ENCODE measurements around the gene GPR78. TPM values are rescaled to one million over a fixed set of nuclear protein-coding genes. Genes with fewer than 3 reads are reported as not detected.
A peak's percentile ranks its signal among the peaks of the same experiment; 100 is the strongest.

Gene GPR78
- total RNA-seq, 1 experiment from 2014 or later: not detected

GRCh38 chr4:8594097-8595038 lies 14.2 kb downstream of the GPR78 start:
- DNase-seq: peak; percentile 78
- Histone ChIP-seq H3K36me3 (ENCODE audit: insufficient read depth, low read length) (no peaks in the 10 kb centered on the region), H3K4me2 (ENCODE audit: low read depth, low read length, poor library complexity, severe bottlenecking) (no peak overlapping the region), H3K27me3 (ENCODE audit: low read length) (no peaks in the 10 kb centered on the region), H3K9me3 (ENCODE audit: low read length) (no peaks in the 10 kb centered on the region), H3K9ac (ENCODE audit: low read length) (no peak overlapping the region), H3K79me2 (ENCODE audit: low read length) (no peaks in the 10 kb centered on the region), H4K20me1 (ENCODE audit: insufficient read depth, low read depth, low read length) (no peaks in the 10 kb centered on the region), H3K4me1 (ENCODE audit: low read length) (no peaks in the 10 kb centered on the region), H2AFZ (ENCODE audit: low read length) (no peak overlapping the region), H3K9me2 (replicated peaks; ENCODE audit: insufficient read depth, low read length) (no peaks in the 10 kb centered on the region), H3K27ac (ENCODE audit: low read length) (no peak overlapping the region), H3K4me3 (ENCODE audit: low read length) (no peak overlapping the region)

- no peaks in the 10 kb centered on the region for H3K79me2 ChIP-seq (ENCODE audit: low read length)
- H3K9me2 ChIP-seq (replicated peaks; ENCODE audit: insufficient read depth, low read length): no peaks in the 10 kb centered on the region
- no peak overlapping the region for H3K27ac ChIP-seq (ENCODE audit: low read length)
- no peak overlapping the region for H3K9ac ChIP-seq (ENCODE audit: low read length)
- no peak overlapping the region for H3K4me3 ChIP-seq (ENCODE audit: low read length)
- H3K27me3 ChIP-seq (ENCODE audit: low read length): no peaks in the 10 kb centered on the region
- no peaks in the 10 kb centered on the region for H3K36me3 ChIP-seq (ENCODE audit: insufficient read depth, low read length)
- H3K4me2 ChIP-seq (ENCODE audit: low read depth, low read length, poor library complexity, severe bottlenecking): no peak overlapping the region
- H2AFZ ChIP-seq (ENCODE audit: low read length): no peak overlapping the region
- no peaks in the 10 kb centered on the region for H4K20me1 ChIP-seq (ENCODE audit: insufficient read depth, low read depth, low read length)
- no peaks in the 10 kb centered on the region for H3K9me3 ChIP-seq (ENCODE audit: low read length)
- H3K4me1 ChIP-seq (ENCODE audit: low read length): no peaks in the 10 kb centered on the region
- DNase-seq: no peak
Observed at GRCh38 chr4:8595237-8596087, 15.3 kb downstream of the GPR78 start.

- no peak overlapping the region for H2AFZ ChIP-seq (ENCODE audit: low read length)
- H3K79me2 ChIP-seq (ENCODE audit: low read length): no peaks in the 10 kb centered on the region
- H3K27me3 ChIP-seq (ENCODE audit: low read length): no peaks in the 10 kb centered on the region
- no peak for DNase-seq
- no peaks in the 10 kb centered on the region for H3K36me3 ChIP-seq (ENCODE audit: insufficient read depth, low read length)
- H3K27ac ChIP-seq (ENCODE audit: low read length): no peak overlapping the region
- H3K9ac ChIP-seq (ENCODE audit: low read length): no peak overlapping the region
- no peak overlapping the region for H3K4me3 ChIP-seq (ENCODE audit: low read length)
- no peaks in the 10 kb centered on the region for H3K9me2 ChIP-seq (replicated peaks; ENCODE audit: insufficient read depth, low read length)
- no peak overlapping the region for H3K4me2 ChIP-seq (ENCODE audit: low read depth, low read length, poor library complexity, severe bottlenecking)
- H4K20me1 ChIP-seq (ENCODE audit: insufficient read depth, low read depth, low read length): no peaks in the 10 kb centered on the region
- H3K9me3 ChIP-seq (ENCODE audit: low read length): no peaks in the 10 kb centered on the region
- no peaks in the 10 kb centered on the region for H3K4me1 ChIP-seq (ENCODE audit: low read length)
Observed at GRCh38 chr4:8596891-8597290, 16.7 kb downstream of the GPR78 start.

GRCh38 chr4:8597319-8597718 lies 17.1 kb downstream of the GPR78 start:
- no peak for DNase-seq
- H3K9me3 ChIP-seq (ENCODE audit: low read length): no peaks in the 10 kb centered on the region
- H2AFZ ChIP-seq (ENCODE audit: low read length): no peak overlapping the region
- no peaks in the 10 kb centered on the region for H3K9me2 ChIP-seq (replicated peaks; ENCODE audit: insufficient read depth, low read length)
- no peaks in the 10 kb centered on the region for H3K36me3 ChIP-seq (ENCODE audit: insufficient read depth, low read length)
- H3K4me3 ChIP-seq (ENCODE audit: low read length): no peak overlapping the region
- H3K9ac ChIP-seq (ENCODE audit: low read length): no peak overlapping the region
- no peaks in the 10 kb centered on the region for H3K79me2 ChIP-seq (ENCODE audit: low read length)
- no peak overlapping the region for H3K27ac ChIP-seq (ENCODE audit: low read length)
- H3K4me1 ChIP-seq (ENCODE audit: low read length): no peaks in the 10 kb centered on the region
- no peak overlapping the region for H3K4me2 ChIP-seq (ENCODE audit: low read depth, low read length, poor library complexity, severe bottlenecking)
- H4K20me1 ChIP-seq (ENCODE audit: insufficient read depth, low read depth, low read length): no peaks in the 10 kb centered on the region
- no peaks in the 10 kb centered on the region for H3K27me3 ChIP-seq (ENCODE audit: low read length)

GRCh38 chr4:8597791-8598190 lies 17.6 kb downstream of the GPR78 start:
- H2AFZ ChIP-seq (ENCODE audit: low read length): no peak overlapping the region
- H3K79me2 ChIP-seq (ENCODE audit: low read length): no peaks in the 10 kb centered on the region
- no peaks in the 10 kb centered on the region for H4K20me1 ChIP-seq (ENCODE audit: insufficient read depth, low read depth, low read length)
- H3K27me3 ChIP-seq (ENCODE audit: low read length): no peaks in the 10 kb centered on the region
- no peak overlapping the region for H3K9ac ChIP-seq (ENCODE audit: low read length)
- H3K27ac ChIP-seq (ENCODE audit: low read length): no peak overlapping the region
- DNase-seq: no peak
- no peaks in the 10 kb centered on the region for H3K9me2 ChIP-seq (replicated peaks; ENCODE audit: insufficient read depth, low read length)
- H3K36me3 ChIP-seq (ENCODE audit: insufficient read depth, low read length): no peaks in the 10 kb centered on the region
- no peak overlapping the region for H3K4me3 ChIP-seq (ENCODE audit: low read length)
- no peaks in the 10 kb centered on the region for H3K9me3 ChIP-seq (ENCODE audit: low read length)
- H3K4me1 ChIP-seq (ENCODE audit: low read length): no peaks in the 10 kb centered on the region
- no peak overlapping the region for H3K4me2 ChIP-seq (ENCODE audit: low read depth, low read length, poor library complexity, severe bottlenecking)

GRCh38 chr4:8598391-8599090 lies 18.3 kb downstream of the GPR78 start:
- H4K20me1 ChIP-seq (ENCODE audit: insufficient read depth, low read depth, low read length): no peaks in the 10 kb centered on the region
- no peak overlapping the region for H3K4me2 ChIP-seq (ENCODE audit: low read depth, low read length, poor library complexity, severe bottlenecking)
- H3K79me2 ChIP-seq (ENCODE audit: low read length): no peaks in the 10 kb centered on the region
- H3K9ac ChIP-seq (ENCODE audit: low read length): no peak overlapping the region
- no peaks in the 10 kb centered on the region for H3K4me1 ChIP-seq (ENCODE audit: low read length)
- no peak for DNase-seq
- H2AFZ ChIP-seq (ENCODE audit: low read length): no peak overlapping the region
- H3K4me3 ChIP-seq (ENCODE audit: low read length): no peak overlapping the region
- no peaks in the 10 kb centered on the region for H3K27me3 ChIP-seq (ENCODE audit: low read length)
- no peaks in the 10 kb centered on the region for H3K36me3 ChIP-seq (ENCODE audit: insufficient read depth, low read length)
- no peaks in the 10 kb centered on the region for H3K9me2 ChIP-seq (replicated peaks; ENCODE audit: insufficient read depth, low read length)
- no peaks in the 10 kb centered on the region for H3K9me3 ChIP-seq (ENCODE audit: low read length)
- H3K27ac ChIP-seq (ENCODE audit: low read length): no peak overlapping the region

GRCh38 chr4:8599091-8599460 lies 18.9 kb downstream of the GPR78 start:
- Histone ChIP-seq H3K9me2 (replicated peaks; ENCODE audit: insufficient read depth, low read length) (no peaks in the 10 kb centered on the region), H3K9ac (ENCODE audit: low read length) (no peak overlapping the region), H2AFZ (ENCODE audit: low read length) (no peak overlapping the region), H3K36me3 (ENCODE audit: insufficient read depth, low read length) (no peaks in the 10 kb centered on the region), H3K9me3 (ENCODE audit: low read length) (no peaks in the 10 kb centered on the region), H3K27ac (ENCODE audit: low read length) (no peak overlapping the region), H4K20me1 (ENCODE audit: insufficient read depth, low read depth, low read length) (no peaks in the 10 kb centered on the region), H3K4me2 (ENCODE audit: low read depth, low read length, poor library complexity, severe bottlenecking) (no peak overlapping the region), H3K27me3 (ENCODE audit: low read length) (no peaks in the 10 kb centered on the region), H3K4me3 (ENCODE audit: low read length) (no peak overlapping the region), H3K79me2 (ENCODE audit: low read length) (no peaks in the 10 kb centered on the region), H3K4me1 (ENCODE audit: low read length) (no peaks in the 10 kb centered on the region)
- DNase-seq: no peak

- H3K79me2 ChIP-seq (ENCODE audit: low read length): no peaks in the 10 kb centered on the region
- H3K9ac ChIP-seq (ENCODE audit: low read length): no peak overlapping the region
- H4K20me1 ChIP-seq (ENCODE audit: insufficient read depth, low read depth, low read length): no peaks in the 10 kb centered on the region
- H2AFZ ChIP-seq (ENCODE audit: low read length): no peak overlapping the region
- H3K4me2 ChIP-seq (ENCODE audit: low read depth, low read length, poor library complexity, severe bottlenecking): no peak overlapping the region
- no peak overlapping the region for H3K27ac ChIP-seq (ENCODE audit: low read length)
- no peaks in the 10 kb centered on the region for H3K9me3 ChIP-seq (ENCODE audit: low read length)
- H3K9me2 ChIP-seq (replicated peaks; ENCODE audit: insufficient read depth, low read length): no peaks in the 10 kb centered on the region
- no peak overlapping the region for H3K4me3 ChIP-seq (ENCODE audit: low read length)
- no peaks in the 10 kb centered on the region for H3K27me3 ChIP-seq (ENCODE audit: low read length)
- no peaks in the 10 kb centered on the region for H3K4me1 ChIP-seq (ENCODE audit: low read length)
- no peak for DNase-seq
- H3K36me3 ChIP-seq (ENCODE audit: insufficient read depth, low read length): no peaks in the 10 kb centered on the region
Observed at GRCh38 chr4:8599657-8600056, 19.5 kb downstream of the GPR78 start.
